ENCODE measurements around the gene STARD9.
"Not testable (repeated sequence)": the region's sequence is repeated elsewhere in the genome, so short reads cannot be mapped to it uniquely, and the experiment has no call there.

The STARD9 gene

DNA sequence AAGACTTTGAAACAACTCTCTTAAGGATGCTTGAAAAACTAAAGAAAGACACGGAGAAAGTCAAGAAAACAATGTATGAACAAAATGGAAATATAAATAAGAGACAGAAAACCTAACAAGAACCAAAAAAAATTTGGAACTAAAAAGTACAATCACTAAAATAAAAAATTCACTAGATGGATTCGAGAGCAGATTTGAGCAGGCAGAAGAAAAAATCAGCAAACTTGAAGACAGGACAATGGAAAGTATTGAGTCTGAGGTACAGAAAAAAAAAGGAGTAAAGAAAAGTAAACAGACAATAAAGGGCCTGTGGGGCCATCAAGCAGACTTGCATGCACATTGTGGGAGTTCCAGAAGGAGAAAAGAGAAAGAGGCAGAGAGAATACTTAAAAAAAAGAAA lies 174.9 kb downstream of the STARD9 start:
- no peak for DNase-seq (ENCODE audit: extremely low read depth in 1 of 2, low read depth in 1 of 2)

GRCh38 chr15:42759093-42759492 lies 183.7 kb downstream of the STARD9 start:
- DNase-seq (ENCODE audit: extremely low read depth in 1 of 2, low read depth in 1 of 2): no peak

GRCh38 chr15:42760759-42761158 lies 185.4 kb downstream of the STARD9 start:
- no peak for DNase-seq (ENCODE audit: extremely low read depth in 1 of 2, low read depth in 1 of 2)

- DNase-seq (ENCODE audit: extremely low read depth in 1 of 2, low read depth in 1 of 2): not testable (repeated sequence)
Observed at GRCh38 chr15:42761813-42762212, 186.4 kb downstream of the STARD9 start.

- DNase-seq (ENCODE audit: extremely low read depth in 1 of 2, low read depth in 1 of 2): not testable (repeated sequence)
Observed at GRCh38 chr15:42764154-42764731, 188.8 kb downstream of the STARD9 start.

DNA sequence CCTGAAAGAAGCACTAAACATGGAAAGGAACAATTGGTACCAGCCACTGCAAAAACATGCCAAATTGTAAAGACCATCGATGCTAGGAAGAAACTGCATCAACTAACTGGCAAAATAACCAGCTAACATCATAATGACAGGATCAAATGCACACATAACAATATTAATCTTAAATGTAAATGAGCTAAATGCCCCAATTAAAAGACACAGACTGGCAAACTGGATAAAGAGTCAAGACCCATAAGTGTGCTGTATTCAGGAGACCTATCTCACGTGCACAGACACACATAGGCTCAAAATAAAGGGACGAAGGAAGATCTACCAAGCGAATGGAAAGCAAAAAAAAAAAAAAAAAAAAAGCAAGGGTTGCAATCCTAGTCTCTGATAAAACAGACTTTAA lies 190.7 kb downstream of the STARD9 start:
- not testable (repeated sequence) for DNase-seq (ENCODE audit: extremely low read depth in 1 of 2, low read depth in 1 of 2)

Data from activated CD8-positive, alpha-beta memory T cell treated with anti-CD3 and anti-CD28 coated beads for 1 hour (primary cell).